ENCODE results near the gene MINDY4.
"Not testable (repeated sequence)": the region's sequence is repeated elsewhere in the genome, so short reads cannot be mapped to it uniquely, and the experiment has no call there.

The MINDY4 gene

GRCh38 chr7:30804078-30804661 lies 33.0 kb downstream of the MINDY4 start:
- POLR2A ChIA-PET, result no interaction called here
- no peak for TF ChIP-seq CTCF (IDR thresholded peaks at IDR 0.05; ENCODE audit: control extremely low read depth, extremely low read depth, low read depth, missing control alignments)
- CTCF ChIA-PET, result interaction anchor here (0.7 to 1.3 kb wide), 5 partner anchors 12 to 318 kb away, joined by 3 to 7 read pairs (median 3); no protein-coding TSS in a partner anchor
- no peak for DNase-seq (ENCODE audit: extremely low spot score)

DNA sequence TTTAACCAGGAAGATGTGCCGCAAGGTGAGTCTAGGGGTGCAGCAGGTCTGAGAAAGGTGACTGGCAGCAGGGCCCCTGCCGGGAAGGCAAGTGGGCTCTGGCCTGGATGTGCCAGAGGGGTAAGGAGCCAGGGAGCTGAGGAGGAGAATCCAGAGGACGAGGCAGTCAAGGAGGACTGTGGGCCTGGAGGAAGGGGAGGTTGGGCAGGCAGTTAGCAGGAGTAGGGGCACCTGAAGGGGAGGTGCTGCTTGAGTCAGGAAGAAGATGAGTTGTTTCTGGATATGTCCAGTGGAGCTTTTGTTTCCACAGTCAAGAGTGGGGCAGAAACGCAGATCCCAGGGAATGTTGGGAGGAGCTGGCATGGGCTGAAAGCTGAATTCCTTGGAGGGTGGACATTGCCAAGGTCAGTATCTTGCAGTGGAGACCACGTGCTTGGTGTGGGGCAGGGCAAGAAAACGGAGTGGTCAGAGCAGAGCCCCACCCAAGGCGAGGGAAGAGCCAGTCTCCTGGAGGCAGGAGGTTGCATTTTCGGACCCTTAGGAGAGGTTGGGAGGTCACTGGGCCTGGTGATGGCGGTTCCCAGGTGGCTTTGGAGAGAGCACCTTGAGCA lies 34.0 kb downstream of the MINDY4 start:
- ChIA-PET POLR2A (no interaction called here), CTCF (interaction anchor here (0.8 to 1.5 kb wide), 3 partner anchors 9 to 134 kb away, joined by 3 to 4 read pairs (median 4); no protein-coding TSS in a partner anchor)
- TF ChIP-seq CTCF (IDR thresholded peaks at IDR 0.05; ENCODE audit: control extremely low read depth, extremely low read depth, low read depth, missing control alignments), result no peak
- no peak for DNase-seq (ENCODE audit: extremely low spot score)

DNA sequence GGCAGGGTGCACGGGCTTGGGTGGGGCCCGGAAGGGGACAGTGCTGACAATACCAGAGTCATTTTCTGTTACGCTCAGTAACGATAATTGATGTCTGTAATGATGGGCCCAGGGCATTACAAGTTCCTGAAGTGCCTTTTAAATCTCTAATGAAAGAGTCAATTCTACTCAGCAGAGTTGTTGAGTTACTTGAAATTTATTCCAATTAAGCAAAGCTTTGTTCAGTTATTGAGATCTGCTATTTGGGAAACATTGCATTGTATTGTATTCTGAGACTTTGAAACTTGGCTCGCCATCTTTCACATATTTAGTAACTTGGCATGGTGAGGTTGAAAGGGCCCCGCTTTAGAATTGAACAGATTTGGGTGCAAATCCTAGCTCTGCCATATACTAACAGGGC lies 34.7 kb downstream of the MINDY4 start:
- no peak for TF ChIP-seq CTCF (IDR thresholded peaks at IDR 0.05; ENCODE audit: control extremely low read depth, extremely low read depth, low read depth, missing control alignments)
- CTCF ChIA-PET, result interaction anchor here (0.8 to 1.5 kb wide), 3 partner anchors 9 to 133 kb away, joined by 4 to 5 read pairs (median 4); no protein-coding TSS in a partner anchor

DNA sequence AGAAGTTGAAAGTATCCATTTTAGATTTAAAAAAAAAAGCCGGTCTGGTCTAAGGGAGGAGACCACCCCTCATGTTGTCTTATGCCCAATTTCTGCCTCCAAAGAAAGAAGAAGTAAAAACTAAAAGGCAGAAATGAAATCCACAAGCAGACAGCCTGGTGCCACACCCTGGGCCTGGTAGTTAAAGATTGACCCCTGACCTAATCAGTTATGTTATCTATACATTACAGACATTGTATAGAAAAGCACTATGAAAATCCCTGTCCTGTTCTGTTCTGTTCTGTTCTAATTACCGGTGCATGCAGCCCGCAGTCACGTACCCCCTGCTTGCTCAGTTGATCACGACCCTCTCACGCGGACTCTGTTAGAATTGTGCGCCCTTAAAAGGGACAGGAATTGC lies 36.3 kb downstream of the MINDY4 start:
- CTCF ChIA-PET, result interaction anchor here (0.9 kb wide), 1 partner anchor 16 kb away, joined by 3 read pairs; no protein-coding TSS in a partner anchor
- POLR2A ChIA-PET; DNase-seq (ENCODE audit: extremely low spot score): not testable (repeated sequence)

More for the DNA sequence above, 34.7 kb downstream of the MINDY4 start:
- no peak for DNase-seq (ENCODE audit: extremely low spot score)
- POLR2A ChIA-PET, result no interaction called here

DNA sequence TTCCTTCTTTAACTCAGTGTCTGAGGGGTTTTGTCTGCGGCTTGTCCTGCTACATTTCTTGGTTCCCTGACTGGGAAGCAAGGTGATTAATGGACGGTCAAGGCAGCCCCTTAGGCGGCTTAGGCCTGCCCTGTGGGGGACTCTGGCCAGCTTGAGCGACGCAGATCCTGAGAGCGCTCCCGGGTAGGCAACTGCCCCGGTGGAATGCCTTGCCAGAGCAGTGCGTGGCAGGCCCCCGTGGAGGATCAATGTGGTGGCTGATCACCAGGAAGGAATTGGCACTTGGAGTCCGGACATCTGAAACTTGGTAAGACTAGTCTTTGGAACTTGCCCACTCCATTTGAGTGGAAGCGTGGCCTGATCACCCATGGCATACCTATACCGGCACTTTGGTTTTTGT lies 36.7 kb downstream of the MINDY4 start:
- CTCF ChIA-PET, result interaction anchor here (0.9 kb wide), 1 partner anchor 16 kb away, joined by 3 read pairs; no protein-coding TSS in a partner anchor

GRCh38 chr7:30810986-30811385 lies 39.8 kb downstream of the MINDY4 start:
- ChIA-PET POLR2A (no interaction called here), CTCF (no interaction called here)
- TF ChIP-seq CTCF (IDR thresholded peaks at IDR 0.05; ENCODE audit: control extremely low read depth, extremely low read depth, low read depth, missing control alignments), result no peak
- no peak for DNase-seq (ENCODE audit: extremely low spot score)

More for the DNA sequence above, 36.7 kb downstream of the MINDY4 start:
- POLR2A ChIA-PET; DNase-seq (ENCODE audit: extremely low spot score): not testable (repeated sequence)

- TF ChIP-seq CTCF (IDR thresholded peaks at IDR 0.05; ENCODE audit: control extremely low read depth, extremely low read depth, low read depth, missing control alignments), result no peak
- POLR2A ChIA-PET, result no interaction called here
- CTCF ChIA-PET, result interaction anchor here (1.4 kb wide), 2 partner anchors 11 to 14 kb away, joined by 3 read pairs; no protein-coding TSS in a partner anchor
- DNase-seq (ENCODE audit: extremely low spot score), result no peak
Measured at GRCh38 chr7:30812676-30813075, 41.5 kb downstream of the MINDY4 start.
